Measurements from ENCODE around the gene ZNF341.
A peak's percentile ranks its signal among the peaks of the same experiment; 100 is the strongest.

Gene ZNF341

DNA sequence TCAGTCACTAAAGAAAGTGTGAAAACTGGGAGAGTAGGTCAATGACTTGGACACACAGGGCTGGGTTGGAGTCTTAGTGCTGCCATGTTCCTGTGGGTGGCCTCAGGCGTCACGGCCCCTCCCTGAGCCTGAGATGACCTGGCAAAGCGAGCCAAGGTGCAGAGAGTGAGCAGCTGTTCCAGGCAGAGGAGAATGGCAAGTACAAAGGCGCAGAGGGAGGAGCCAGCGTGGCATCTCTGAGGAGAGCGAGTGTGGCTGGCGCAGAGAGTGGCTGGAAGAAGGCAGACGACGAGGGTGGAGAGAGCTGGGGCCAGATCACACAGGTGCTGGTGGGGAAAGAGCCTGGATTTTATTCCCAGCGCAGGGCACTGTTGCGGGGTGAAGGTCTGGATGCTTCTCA lies 58.8 kb downstream of the ZNF341 start:
- Histone ChIP-seq H2BK120ac (ENCODE audit: low read depth, low read length) (no peak overlapping the region), H3K14ac (ENCODE audit: low read length) (no peak overlapping the region), H3K9me3 (replicated peaks in 1 of 2; ENCODE audit: control insufficient read depth in 2 of 2, insufficient read depth in 1 of 2, low read depth in 1 of 2, low read length in 2 of 2) (no peaks in the 10 kb centered on the region), H3K36me3 (replicated peaks in 1 of 2; ENCODE audit: control insufficient read depth in 2 of 2, insufficient read depth in 2 of 2, low read length in 2 of 2) (no peaks in the 10 kb centered on the region), H3K9ac (ENCODE audit: low read depth, low read length, poor library complexity) (no peak overlapping the region), H4K91ac (ENCODE audit: low read depth, low read length, poor library complexity) (no peak overlapping the region), H2AFZ (ENCODE audit: low read length) (no peak overlapping the region), H2BK15ac (ENCODE audit: low read length) (no peak overlapping the region), H3K4me2 (ENCODE audit: insufficient read depth, low read length, poor library complexity, severe bottlenecking) (no peak overlapping the region), H3K27me3 (ENCODE audit: control insufficient read depth in 3 of 3, insufficient read depth in 3 of 3, low read depth in 1 of 3, low read length in 3 of 3) (no peaks in the 10 kb centered on the region), H2BK12ac (ENCODE audit: low read length) (no peak overlapping the region), H3K18ac (ENCODE audit: low read length) (no peak overlapping the region), H2BK5ac (ENCODE audit: low read length) (peak overlapping the region; percentile 16), H4K8ac (ENCODE audit: low read depth, low read length) (no peak overlapping the region), H3K23ac (ENCODE audit: low read depth, low read length, poor library complexity) (no peak overlapping the region), H2AK5ac (ENCODE audit: low read depth, low read length) (no peak overlapping the region), H3K4me3 (ENCODE audit: low read length in 2 of 2) (no peak overlapping the region), H3K4me1 (ENCODE audit: control insufficient read depth in 2 of 2, insufficient read depth in 1 of 2, low read depth in 1 of 2, low read length in 2 of 2) (peaks cover 0 to 3% of the 10 kb centered on the region in 2 donors), H3K27ac (replicated peaks; ENCODE audit: low read length) (no peak overlapping the region), H3K4ac (ENCODE audit: low read length) (no peak overlapping the region), H3K79me1 (ENCODE audit: low read depth, low read length) (no peaks in the 10 kb centered on the region)
- no CpG with 5 or more reads among the region's 11 CpGs for WGBS, 2 donors (ENCODE audit: extremely low coverage in 2 of 2, insufficient read length in 2 of 2, insufficient replicate concordance in 1 of 2)
- no peak for DNase-seq (ENCODE audit: low spot score)

DNA sequence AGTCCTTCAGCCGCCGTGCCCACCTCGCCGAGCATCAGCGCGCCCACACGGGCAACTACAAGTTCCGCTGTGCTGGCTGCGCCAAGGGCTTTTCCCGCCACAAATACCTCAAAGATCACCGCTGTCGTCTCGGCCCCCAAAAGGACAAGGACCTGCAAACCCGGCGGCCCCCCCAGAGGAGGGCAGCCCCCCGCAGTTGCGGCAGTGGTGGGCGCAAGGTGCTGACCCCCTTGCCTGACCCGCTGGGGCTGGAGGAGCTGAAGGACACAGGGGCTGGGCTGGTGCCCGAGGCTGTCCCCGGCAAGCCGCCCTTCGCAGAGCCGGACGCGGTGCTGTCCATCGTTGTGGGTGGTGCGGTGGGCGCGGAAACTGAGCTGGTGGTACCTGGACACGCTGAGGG lies 59.2 kb downstream of the ZNF341 start:
- no peaks in the 10 kb centered on the region for H3K9me3 ChIP-seq (replicated peaks in 1 of 2; ENCODE audit: control insufficient read depth in 2 of 2, insufficient read depth in 1 of 2, low read depth in 1 of 2, low read length in 2 of 2)
- H3K4me2 ChIP-seq (ENCODE audit: insufficient read depth, low read length, poor library complexity, severe bottlenecking): no peak overlapping the region
- H3K4me1 ChIP-seq (ENCODE audit: control insufficient read depth in 2 of 2, insufficient read depth in 1 of 2, low read depth in 1 of 2, low read length in 2 of 2): peaks cover 0 to 3% of the 10 kb centered on the region in 2 donors
- no peak overlapping the region for H3K27ac ChIP-seq (replicated peaks; ENCODE audit: low read length)
- no peak overlapping the region for H4K8ac ChIP-seq (ENCODE audit: low read depth, low read length)
- H2BK15ac ChIP-seq (ENCODE audit: low read length): no peak overlapping the region
- H3K27me3 ChIP-seq (ENCODE audit: control insufficient read depth in 3 of 3, insufficient read depth in 3 of 3, low read depth in 1 of 3, low read length in 3 of 3): no peaks in the 10 kb centered on the region
- no peak overlapping the region for H3K14ac ChIP-seq (ENCODE audit: low read length)
- WGBS, 2 donors (ENCODE audit: extremely low coverage in 2 of 2, insufficient read length in 2 of 2, insufficient replicate concordance in 1 of 2): no CpG with 5 or more reads among the region's 31 CpGs
- no peak overlapping the region for H3K4ac ChIP-seq (ENCODE audit: low read length)
- H2BK12ac ChIP-seq (ENCODE audit: low read length): no peak overlapping the region
- peak overlapping the region; percentile 8 for H3K23ac ChIP-seq (ENCODE audit: low read depth, low read length, poor library complexity)
- no peaks in the 10 kb centered on the region for H3K79me1 ChIP-seq (ENCODE audit: low read depth, low read length)
- no peak overlapping the region for H4K91ac ChIP-seq (ENCODE audit: low read depth, low read length, poor library complexity)
- no peak overlapping the region for H2BK120ac ChIP-seq (ENCODE audit: low read depth, low read length)
- H3K4me3 ChIP-seq (ENCODE audit: low read length in 2 of 2): no peak overlapping the region
- peak overlapping the region; percentile 16 for H2BK5ac ChIP-seq (ENCODE audit: low read length)
- H2AFZ ChIP-seq (ENCODE audit: low read length): no peak overlapping the region
- H3K36me3 ChIP-seq (replicated peaks in 1 of 2; ENCODE audit: control insufficient read depth in 2 of 2, insufficient read depth in 2 of 2, low read length in 2 of 2): no peaks in the 10 kb centered on the region
- peak overlapping the region; percentile 74 for H3K9ac ChIP-seq (ENCODE audit: low read depth, low read length, poor library complexity)
- DNase-seq (ENCODE audit: low spot score): no peak
- H3K18ac ChIP-seq (ENCODE audit: low read length): no peak overlapping the region
- peak overlapping the region; percentile 32 for H2AK5ac ChIP-seq (ENCODE audit: low read depth, low read length)

DNA sequence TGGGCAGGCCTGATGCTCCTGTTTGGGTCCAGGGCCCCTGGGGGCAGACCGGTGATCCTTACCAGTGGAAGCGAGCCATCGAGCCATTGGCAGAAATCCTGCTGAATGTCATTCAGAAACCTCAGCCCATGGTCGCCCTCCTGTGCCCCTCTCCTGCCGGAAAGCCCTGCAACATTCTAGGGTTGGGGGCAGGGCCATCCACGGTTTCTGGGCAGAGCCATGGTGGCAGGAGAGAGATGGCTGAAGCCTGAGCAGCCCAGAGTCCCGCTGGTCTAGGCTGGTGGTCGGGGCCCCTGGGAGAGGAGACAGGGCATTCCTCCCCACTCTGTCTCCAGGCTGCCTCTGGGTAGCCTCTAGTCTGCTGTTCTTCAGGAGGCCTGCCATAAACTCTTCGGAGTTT lies 59.7 kb downstream of the ZNF341 start:
- H3K36me3 ChIP-seq (replicated peaks in 1 of 2; ENCODE audit: control insufficient read depth in 2 of 2, insufficient read depth in 2 of 2, low read length in 2 of 2): no peaks in the 10 kb centered on the region
- no peak overlapping the region for H2AK5ac ChIP-seq (ENCODE audit: low read depth, low read length)
- no peak overlapping the region for H3K27ac ChIP-seq (replicated peaks; ENCODE audit: low read length)
- H3K9ac ChIP-seq (ENCODE audit: low read depth, low read length, poor library complexity): no peak overlapping the region
- H4K8ac ChIP-seq (ENCODE audit: low read depth, low read length): no peak overlapping the region
- H3K79me1 ChIP-seq (ENCODE audit: low read depth, low read length): no peaks in the 10 kb centered on the region
- DNase-seq (ENCODE audit: low spot score): no peak
- H3K4ac ChIP-seq (ENCODE audit: low read length): no peak overlapping the region
- no peak overlapping the region for H2BK15ac ChIP-seq (ENCODE audit: low read length)
- H3K23ac ChIP-seq (ENCODE audit: low read depth, low read length, poor library complexity): no peak overlapping the region
- H4K91ac ChIP-seq (ENCODE audit: low read depth, low read length, poor library complexity): no peak overlapping the region
- H3K4me3 ChIP-seq (ENCODE audit: low read length in 2 of 2): no peak overlapping the region
- H3K9me3 ChIP-seq (replicated peaks in 1 of 2; ENCODE audit: control insufficient read depth in 2 of 2, insufficient read depth in 1 of 2, low read depth in 1 of 2, low read length in 2 of 2): no peaks in the 10 kb centered on the region
- no peak overlapping the region for H3K18ac ChIP-seq (ENCODE audit: low read length)
- no peak overlapping the region for H2BK12ac ChIP-seq (ENCODE audit: low read length)
- H3K27me3 ChIP-seq (ENCODE audit: control insufficient read depth in 3 of 3, insufficient read depth in 3 of 3, low read depth in 1 of 3, low read length in 3 of 3): no peaks in the 10 kb centered on the region
- H2BK120ac ChIP-seq (ENCODE audit: low read depth, low read length): no peak overlapping the region
- no peak overlapping the region for H3K14ac ChIP-seq (ENCODE audit: low read length)
- H3K4me1 ChIP-seq (ENCODE audit: control insufficient read depth in 2 of 2, insufficient read depth in 1 of 2, low read depth in 1 of 2, low read length in 2 of 2): peaks cover 0 to 3% of the 10 kb centered on the region in 2 donors
- H3K4me2 ChIP-seq (ENCODE audit: insufficient read depth, low read length, poor library complexity, severe bottlenecking): no peak overlapping the region
- WGBS, 2 donors (ENCODE audit: extremely low coverage in 2 of 2, insufficient read length in 2 of 2, insufficient replicate concordance in 1 of 2): no CpG with 5 or more reads among the region's 9 CpGs
- no peak overlapping the region for H2AFZ ChIP-seq (ENCODE audit: low read length)
- H2BK5ac ChIP-seq (ENCODE audit: low read length): no peak overlapping the region

DNA sequence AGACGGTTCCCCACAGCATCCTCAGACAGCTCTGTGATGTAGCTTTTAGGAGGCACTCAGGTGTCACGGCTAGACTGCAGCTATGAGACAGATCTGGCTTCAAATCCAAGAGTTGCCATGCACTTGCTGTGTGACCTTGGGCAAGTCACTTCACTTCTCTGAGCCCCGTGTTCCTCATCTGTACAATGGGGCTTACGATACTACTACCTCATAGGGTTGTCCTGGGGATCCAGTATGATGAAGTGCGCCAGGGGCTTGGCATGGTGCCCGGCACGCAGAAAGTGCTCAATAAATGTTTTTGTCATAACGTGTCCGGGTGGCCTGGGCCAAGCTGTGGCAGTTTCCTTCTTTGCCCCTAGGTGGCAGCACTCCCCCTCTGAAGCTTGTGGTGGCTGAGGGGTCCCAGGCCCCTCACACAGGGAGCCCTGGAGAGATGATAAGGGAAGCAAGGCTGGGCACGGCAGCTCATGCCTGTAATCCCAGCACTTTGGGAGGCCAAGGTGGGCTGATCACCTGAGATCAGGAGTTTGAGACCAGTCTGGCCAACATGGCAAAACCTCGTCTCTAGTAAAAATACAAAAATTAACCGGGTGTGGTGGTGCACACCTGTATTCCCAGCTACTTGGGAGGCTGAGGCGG lies 60.3 kb downstream of the ZNF341 start:
- no peak overlapping the region for H2BK120ac ChIP-seq (ENCODE audit: low read depth, low read length)
- H2BK15ac ChIP-seq (ENCODE audit: low read length): no peak overlapping the region
- no peak overlapping the region for H3K23ac ChIP-seq (ENCODE audit: low read depth, low read length, poor library complexity)
- H3K36me3 ChIP-seq (replicated peaks in 1 of 2; ENCODE audit: control insufficient read depth in 2 of 2, insufficient read depth in 2 of 2, low read length in 2 of 2): no peaks in the 10 kb centered on the region
- H3K14ac ChIP-seq (ENCODE audit: low read length): no peak overlapping the region
- H3K27me3 ChIP-seq (ENCODE audit: control insufficient read depth in 3 of 3, insufficient read depth in 3 of 3, low read depth in 1 of 3, low read length in 3 of 3): no peaks in the 10 kb centered on the region
- H3K4me2 ChIP-seq (ENCODE audit: insufficient read depth, low read length, poor library complexity, severe bottlenecking): no peak overlapping the region
- no peaks in the 10 kb centered on the region for H3K9me3 ChIP-seq (replicated peaks in 1 of 2; ENCODE audit: control insufficient read depth in 2 of 2, insufficient read depth in 1 of 2, low read depth in 1 of 2, low read length in 2 of 2)
- no peak overlapping the region for H2AFZ ChIP-seq (ENCODE audit: low read length)
- no peaks in the 10 kb centered on the region for H3K79me1 ChIP-seq (ENCODE audit: low read depth, low read length)
- H3K4me3 ChIP-seq (ENCODE audit: low read length in 2 of 2): no peak overlapping the region
- no peak overlapping the region for H3K4ac ChIP-seq (ENCODE audit: low read length)
- no CpG with 5 or more reads among the region's 13 CpGs for WGBS, 2 donors (ENCODE audit: extremely low coverage in 2 of 2, insufficient read length in 2 of 2, insufficient replicate concordance in 1 of 2)
- no peak overlapping the region for H4K8ac ChIP-seq (ENCODE audit: low read depth, low read length)
- no peak overlapping the region for H2BK12ac ChIP-seq (ENCODE audit: low read length)
- no peak overlapping the region for H4K91ac ChIP-seq (ENCODE audit: low read depth, low read length, poor library complexity)
- peaks cover 0 to 1% of the 10 kb centered on the region in 2 donors for H3K4me1 ChIP-seq (ENCODE audit: control insufficient read depth in 2 of 2, insufficient read depth in 1 of 2, low read depth in 1 of 2, low read length in 2 of 2)
- no peak overlapping the region for H2AK5ac ChIP-seq (ENCODE audit: low read depth, low read length)
- no peak for DNase-seq (ENCODE audit: low spot score)
- no peak overlapping the region for H2BK5ac ChIP-seq (ENCODE audit: low read length)
- H3K27ac ChIP-seq (replicated peaks; ENCODE audit: low read length): no peak overlapping the region
- H3K18ac ChIP-seq (ENCODE audit: low read length): no peak overlapping the region
- no peak overlapping the region for H3K9ac ChIP-seq (ENCODE audit: low read depth, low read length, poor library complexity)
